Body of pancreas (tissue), 4 donors: ENCODE data around the gene FLRT1.

ENCODE experiments used
- CTCF ChIP-seq, 7 experiments: fragments of 450-650 bp in 4 of 7; fragments of 200-600 bp in 3 of 7; sonication (generic) in 3 of 7; IDR thresholded peaks; one replicate each; pipeline ENCODE4 v1.5.1; 2016 to 2019; ENCODE audit warnings: antibody characterized with exemption in 7 of 7
- POLR2A ChIP-seq, 3 donors: fragments of 450-650 bp; IDR thresholded peaks; one replicate each; pipeline ENCODE4 v1.6.1; 2016; ENCODE audit warnings: antibody characterized with exemption in 3 of 3, mild to moderate bottlenecking in 2 of 3

- TF ChIP-seq CTCF (IDR thresholded peaks at IDR 0.05) = no peak
- no peak for TF ChIP-seq POLR2A (IDR thresholded peaks at IDR 0.05)
Observed at GRCh38 chr11:64078284-64078683, 42.6 kb downstream of the FLRT1 start.
